Activated CD8-positive, alpha-beta T cell treated with anti-CD3 and anti-CD28 coated beads, Interleukin-2, amount 10 ng/mL, durations not matched to agents 7 days and 5 days (primary cell): ENCODE data around the gene ST3GAL3. TPM values are rescaled to one million over a fixed set of nuclear protein-coding genes. Genes with fewer than 3 reads are reported as not detected.

Experiments used
- ATAC-seq: fragments of 150-1000 bp; cut with Tn5 transposase; one replicate; pipeline ENCODE4 v1.10.0; 2021; ENCODE audit warnings: moderate library complexity
- CTCF ChIA-PET: fragments of 350-600 bp; sonication (Branson Sonifier 250); formaldehyde crosslinking; loops from one replicate; lab custom pipeline; 2021; ENCODE audit warnings: antibody characterized with exemption; lab: Charles Lee
- POLR2A ChIA-PET: fragments of 350-600 bp; sonication (Branson Sonifier 250); formaldehyde crosslinking; loops from one replicate; lab custom pipeline; 2021; ENCODE audit warnings: antibody characterized with exemption; lab: Charles Lee
- DNase-seq: peaks from one replicate; pipeline ENCODE4 v3.0.0-alpha.2; 2020
- H3K27ac Mint-ChIP-seq: one replicate; pipeline ENCODE4 v1.8.0; 2021; ENCODE audit warnings: mild to moderate bottlenecking, mixed read lengths
- H3K27me3 Mint-ChIP-seq: one replicate; pipeline ENCODE4 v1.8.0; 2021; ENCODE audit warnings: low read depth, mixed read lengths
- H3K36me3 Mint-ChIP-seq: one replicate; pipeline ENCODE4 v1.8.0; 2021; ENCODE audit warnings: low read depth, mixed read lengths
- H3K4me1 Mint-ChIP-seq: one replicate; pipeline ENCODE4 v1.8.0; 2021; ENCODE audit warnings: low read depth, mixed read lengths
- H3K4me3 Mint-ChIP-seq: one replicate; pipeline ENCODE4 v1.8.0; 2021; ENCODE audit warnings: mild to moderate bottlenecking, mixed read lengths
- H3K9me3 Mint-ChIP-seq: one replicate; pipeline ENCODE4 v1.8.0; 2022; ENCODE audit warnings: mixed read lengths; ENCODE audit not compliant: insufficient read depth
- total RNA-seq, 2 experiments: library from RNA; stranded (reverse); gene quantifications; one replicate each; pipeline ENCODE4 v1.2.3, GENCODE V29; 2021

Gene ST3GAL3
- total RNA-seq, 2 experiments from 2014 or later = 20.4 to 23.3 TPM

DNA sequence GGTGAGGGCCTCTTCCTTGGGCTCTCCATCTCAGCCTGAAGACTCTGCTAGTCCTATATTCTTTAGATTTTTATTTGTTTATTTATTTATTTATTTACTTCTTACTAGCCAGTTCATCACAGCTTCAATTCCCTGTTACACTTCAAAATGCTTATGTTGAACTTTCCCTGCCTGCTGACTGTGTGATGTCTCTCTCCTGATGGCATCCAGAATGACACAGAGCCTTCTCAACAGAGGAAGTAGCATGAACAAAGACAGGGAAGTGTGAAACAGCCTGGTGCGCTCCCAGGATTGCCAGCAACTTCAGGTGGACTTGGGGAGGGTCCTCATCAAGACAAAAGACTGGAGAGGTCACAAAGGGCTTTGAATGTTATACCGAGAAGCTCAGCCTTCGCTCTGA, 235.1 kb downstream of the ST3GAL3 start:
- Mint-ChIP-seq H3K27ac (no peak overlapping the region), H3K9me3 (no peaks in the 10 kb centered on the region), H3K4me1 (peaks cover 19% of the 10 kb centered on the region), H3K36me3 (peaks cover 2% of the 10 kb centered on the region), H3K4me3 (no peak overlapping the region), H3K27me3 (no peaks in the 10 kb centered on the region)
- DNase-seq = no peak
- ATAC-seq = no peak
- ChIA-PET CTCF (interaction anchor here (1.9 to 10.1 kb wide), 3 partner anchors 7 to 178 kb away, joined by 5 to 148 read pairs (median 57); partner anchors contain the start of gene ARTN), POLR2A (no interaction called here)

DNA sequence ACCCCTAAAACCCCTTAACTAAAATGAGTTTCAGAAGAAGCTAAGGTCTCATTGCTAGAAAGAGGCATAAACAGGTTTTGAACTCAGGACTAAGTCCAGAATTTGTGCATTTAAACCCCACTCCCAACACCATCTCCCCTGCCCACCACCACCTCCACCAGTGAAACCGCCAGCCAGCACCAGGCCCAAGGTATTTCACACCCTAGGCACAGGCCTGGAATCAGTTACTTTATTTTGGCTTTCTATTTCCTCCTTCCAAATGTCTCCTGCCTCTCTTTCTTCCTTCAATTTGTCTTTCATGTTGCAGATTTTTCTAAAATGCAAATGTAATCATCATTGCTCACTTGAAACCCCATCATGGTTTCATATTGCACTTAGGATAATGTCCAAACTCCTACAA, 237.5 kb downstream of the ST3GAL3 start:
- peak overlapping the region; percentile 56 for H3K27ac Mint-ChIP-seq
- ChIA-PET CTCF (interaction anchor here (1.0 to 10.1 kb wide), 4 partner anchors 9 to 414 kb away, joined by 3 to 148 read pairs (median 30); partner anchors contain the start of genes ARTN and PTPRF), POLR2A (no interaction called here)
- peak overlapping the region; percentile 39 for H3K4me3 Mint-ChIP-seq
- H3K27me3 Mint-ChIP-seq = no peaks in the 10 kb centered on the region
- no peak for DNase-seq
- no peaks in the 10 kb centered on the region for H3K36me3 Mint-ChIP-seq
- no peaks in the 10 kb centered on the region for H3K9me3 Mint-ChIP-seq
- ATAC-seq = no peak
- peaks cover 34% of the 10 kb centered on the region for H3K4me1 Mint-ChIP-seq

DNA sequence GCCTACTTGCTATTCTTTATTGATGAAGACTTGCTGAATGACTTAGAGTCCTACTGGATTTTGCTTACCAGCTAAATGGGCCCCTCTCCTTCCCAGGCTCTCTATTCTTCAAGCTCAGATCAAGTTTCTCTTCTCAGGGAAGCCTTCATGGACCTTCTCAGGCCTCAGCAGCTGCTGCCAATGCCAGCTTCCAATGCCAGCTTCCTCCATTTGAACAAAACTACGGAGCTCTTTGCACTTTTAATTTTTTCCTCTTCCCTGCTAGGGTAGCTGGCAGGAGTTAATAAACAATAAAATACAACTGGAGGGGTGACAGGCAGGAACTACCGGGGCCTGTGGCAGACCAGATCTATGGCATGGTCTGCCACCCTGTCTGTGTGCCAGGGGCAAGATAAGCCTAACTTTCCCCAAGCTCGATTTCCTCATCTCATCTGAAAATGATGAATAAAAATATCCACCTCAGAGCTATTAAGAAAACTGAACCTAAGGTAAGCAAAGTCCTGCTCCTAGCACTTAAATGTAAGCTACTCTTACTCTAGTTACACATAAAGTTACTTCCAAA, 238.4 kb downstream of the ST3GAL3 start:
- Mint-ChIP-seq H3K27me3 (no peaks in the 10 kb centered on the region), H3K9me3 (no peaks in the 10 kb centered on the region), H3K27ac (peak overlapping the region; percentile 94), H3K36me3 (peaks cover 6% of the 10 kb centered on the region), H3K4me3 (peak overlapping the region; percentile 82), H3K4me1 (peaks cover 34% of the 10 kb centered on the region)
- POLR2A ChIA-PET = interaction anchor here (1.3 to 1.9 kb wide), 2 partner anchors 24 to 182 kb away, joined by 5 to 6 read pairs; partner anchors contain the start of gene DPH2
- CTCF ChIA-PET = interaction anchor here (0.6 to 10.1 kb wide), 24 partner anchors 10 to 492 kb away, joined by 3 to 148 read pairs (median 4); partner anchors contain the start of genes ARTN, ATP6V0B, DPH2 and HYI
- no peak for ATAC-seq
- no peak for DNase-seq

DNA sequence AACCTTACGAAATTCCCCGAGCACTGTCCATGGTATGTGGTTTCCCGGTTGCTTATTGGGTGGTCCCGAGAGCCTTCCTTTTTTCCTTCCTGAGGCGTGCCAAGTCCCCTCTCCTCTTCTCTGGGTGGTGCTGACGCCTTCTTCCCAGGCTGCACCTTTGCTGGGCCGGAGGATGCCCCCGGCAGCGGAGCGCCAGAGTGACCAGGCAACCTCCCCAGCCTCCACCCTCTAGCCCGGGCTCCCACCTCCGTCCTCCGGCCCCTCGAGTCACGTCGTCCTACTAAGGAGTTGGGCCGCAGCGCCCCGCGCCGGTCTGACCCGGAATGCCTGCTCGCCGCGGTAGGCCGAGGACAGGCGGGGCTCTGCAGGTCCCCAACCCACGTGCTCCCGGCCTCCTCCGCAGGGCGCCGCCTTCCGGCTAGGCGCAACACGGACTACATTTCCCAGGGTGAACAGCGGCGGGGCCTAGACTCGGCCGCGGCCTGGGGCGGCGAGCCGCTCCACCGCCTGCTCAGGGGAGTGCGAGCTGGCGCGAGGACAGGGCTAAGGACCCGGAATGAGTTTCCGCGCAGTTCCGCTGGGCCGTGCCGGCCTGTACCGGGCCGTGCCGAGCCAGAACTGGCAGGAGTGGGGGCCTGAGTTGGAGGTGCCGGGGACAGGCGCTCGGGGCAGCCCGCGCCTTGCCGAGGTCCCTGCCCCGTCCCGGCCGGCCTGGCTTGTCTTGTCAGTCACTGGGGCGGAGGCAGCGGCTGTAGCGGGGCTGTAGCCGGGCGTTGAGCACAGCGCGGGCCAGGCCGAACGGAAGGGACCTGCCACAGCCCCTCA, 239.1 kb downstream of the ST3GAL3 start, which contains the start of gene IPO13:
Gene IPO13, plus strand, starts transcription at position 715 of the 825 bp plus-strand sequence. CDS start 651 bp downstream, outside the sequence.
- ATAC-seq (peak; percentile 97), DNase-seq (peak; percentile 97)
- Mint-ChIP-seq H3K27ac (peak within 1 kb of the TSS; percentile 94), H3K4me1 (peaks cover 34% of the 10 kb centered on the region), H3K9me3 (no peaks in the 10 kb centered on the region), H3K4me3 (peak within 1 kb of the TSS; percentile 82), H3K27me3 (no peaks in the 10 kb centered on the region), H3K36me3 (peaks cover 6% of the 10 kb centered on the region)
- CTCF ChIA-PET = interaction anchor here (0.6 to 10.1 kb wide), 27 partner anchors 9 to 492 kb away, joined by 3 to 148 read pairs (median 4); partner anchors contain the start of genes ARTN, ATP6V0B, DPH2 and HYI
- POLR2A ChIA-PET = interaction anchor here (1.1 to 1.9 kb wide), 6 partner anchors 10 to 296 kb away, joined by 3 to 6 read pairs (median 5); partner anchors contain the start of genes ATP6V0B, DPH2 and KDM4A

DNA sequence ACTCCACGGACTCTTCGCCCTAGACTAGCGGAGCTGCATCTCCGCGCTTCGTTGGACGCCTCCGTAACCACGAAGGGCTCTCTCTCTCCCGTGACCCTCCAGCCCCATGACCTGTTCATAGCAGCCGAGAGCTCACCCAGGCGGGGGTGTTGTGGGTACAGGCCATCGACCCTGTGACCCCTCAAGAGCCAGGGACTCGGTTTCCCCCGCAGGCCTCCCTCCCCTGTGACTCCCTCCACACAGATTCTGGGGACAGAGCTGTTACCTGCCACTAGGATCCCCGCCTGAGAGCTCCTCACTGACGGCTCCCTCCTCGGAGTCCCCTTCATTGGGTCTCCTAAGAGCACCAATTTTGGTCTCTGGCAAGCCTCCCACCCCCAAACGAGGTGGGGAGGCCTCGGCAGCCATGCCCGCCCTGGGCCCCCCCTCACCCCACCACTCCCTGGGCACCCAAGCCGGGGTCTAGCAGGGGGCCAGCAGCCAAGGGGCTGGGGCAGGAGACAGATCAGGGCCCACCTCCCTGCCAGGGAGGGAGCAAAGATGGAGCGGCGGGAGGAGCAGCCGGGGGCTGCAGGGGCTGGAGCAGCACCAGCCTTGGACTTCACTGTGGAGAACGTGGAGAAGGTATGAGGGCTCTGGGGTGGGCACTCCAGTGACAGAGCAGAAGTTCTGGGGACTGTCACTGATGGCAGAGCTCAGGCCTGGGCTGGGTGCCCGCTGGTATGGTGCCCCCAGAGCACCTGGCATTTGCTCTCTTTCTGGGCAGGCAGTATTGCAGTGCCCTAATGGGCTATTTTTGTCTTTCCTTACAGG, 239.9 kb downstream of the ST3GAL3 start:
- ChIA-PET CTCF (interaction anchor here (0.7 to 10.1 kb wide), 11 partner anchors 9 to 493 kb away, joined by 3 to 148 read pairs (median 5); partner anchors contain the start of genes ARTN and HYI), POLR2A (interaction anchor here (1.1 to 1.9 kb wide), 5 partner anchors 10 to 297 kb away, joined by 3 to 6 read pairs (median 5); partner anchors contain the start of genes ATP6V0B, DPH2 and KDM4A)
- H3K27me3 Mint-ChIP-seq = no peaks in the 10 kb centered on the region
- peaks cover 34% of the 10 kb centered on the region for H3K4me1 Mint-ChIP-seq
- H3K9me3 Mint-ChIP-seq = no peaks in the 10 kb centered on the region
- peak overlapping the region; percentile 82 for H3K4me3 Mint-ChIP-seq
- ATAC-seq (peak; percentile 18), DNase-seq (no peak)
- H3K36me3 Mint-ChIP-seq = peaks cover 6% of the 10 kb centered on the region
- peak overlapping the region; percentile 94 for H3K27ac Mint-ChIP-seq

DNA sequence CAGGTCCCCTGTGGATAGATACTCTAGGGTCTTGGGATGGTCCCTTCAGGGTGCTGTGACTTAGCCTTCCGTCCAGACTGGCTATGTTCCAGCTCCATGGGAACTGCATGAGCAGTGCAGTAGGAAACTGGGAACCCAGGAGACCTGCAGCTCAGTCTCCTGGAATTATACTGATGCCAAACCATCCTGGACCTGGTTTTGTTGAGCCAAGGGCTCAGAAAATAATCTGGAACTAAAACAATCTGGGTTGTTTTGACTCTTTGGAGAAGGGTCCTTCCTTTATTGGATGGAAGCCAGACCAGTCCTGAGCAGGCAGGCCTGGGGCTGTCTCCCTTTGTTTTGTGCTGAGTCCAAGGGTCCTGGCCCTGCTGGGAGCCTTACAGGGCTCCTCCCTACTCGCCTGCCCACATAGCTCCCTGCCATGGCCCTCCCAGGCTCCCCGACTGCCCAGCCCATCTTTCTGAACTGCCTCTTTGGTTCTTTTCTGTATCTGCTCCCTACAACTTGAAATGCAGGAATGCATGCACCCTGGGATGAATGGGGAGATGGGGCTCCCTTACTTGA, 240.6 kb downstream of the ST3GAL3 start:
- no peak for ATAC-seq
- peaks cover 34% of the 10 kb centered on the region for H3K4me1 Mint-ChIP-seq
- H3K9me3 Mint-ChIP-seq = no peaks in the 10 kb centered on the region
- ChIA-PET CTCF (interaction anchor here (1.3 to 10.1 kb wide), 3 partner anchors 11 to 184 kb away, joined by 4 to 148 read pairs (median 5); partner anchors contain the start of gene ARTN), POLR2A (interaction anchor here (1.5 kb wide), 1 partner anchor 27 kb away, joined by 5 read pairs; the partner anchor contains the start of gene ATP6V0B)
- H3K27ac Mint-ChIP-seq = peak overlapping the region; percentile 94
- no peaks in the 10 kb centered on the region for H3K27me3 Mint-ChIP-seq
- H3K4me3 Mint-ChIP-seq = peak overlapping the region; percentile 82
- DNase-seq = no peak
- peaks cover 6% of the 10 kb centered on the region for H3K36me3 Mint-ChIP-seq

DNA sequence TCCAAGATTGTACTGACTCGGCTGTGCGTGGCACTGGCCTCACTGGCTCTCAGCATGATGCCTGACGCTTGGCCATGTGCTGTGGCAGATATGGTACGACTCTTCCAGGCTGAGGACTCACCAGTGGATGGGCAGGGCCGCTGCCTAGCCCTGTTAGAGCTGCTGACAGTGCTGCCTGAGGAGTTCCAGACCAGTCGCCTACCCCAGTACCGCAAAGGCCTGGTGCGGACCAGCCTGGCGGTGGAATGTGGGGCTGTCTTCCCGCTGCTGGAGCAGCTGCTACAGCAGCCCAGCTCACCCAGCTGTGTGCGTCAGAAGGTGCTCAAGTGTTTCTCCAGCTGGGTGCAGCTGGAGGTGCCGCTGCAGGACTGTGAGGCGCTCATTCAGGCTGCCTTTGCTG, 242.3 kb downstream of the ST3GAL3 start:
- Mint-ChIP-seq H3K36me3 (peaks cover 6% of the 10 kb centered on the region), H3K27ac (no peak overlapping the region), H3K4me1 (peaks cover 31% of the 10 kb centered on the region), H3K9me3 (no peaks in the 10 kb centered on the region), H3K27me3 (no peaks in the 10 kb centered on the region), H3K4me3 (no peak overlapping the region)
- no peak for DNase-seq
- ATAC-seq = no peak
- CTCF ChIA-PET = interaction anchor here (0.8 to 10.1 kb wide), 4 partner anchors 14 to 298 kb away, joined by 3 to 148 read pairs (median 6); partner anchors contain the start of genes ARTN and DPH2
- POLR2A ChIA-PET = interaction anchor here (0.6 kb wide), 1 partner anchor 24 kb away, joined by 3 read pairs; no protein-coding TSS in a partner anchor

DNA sequence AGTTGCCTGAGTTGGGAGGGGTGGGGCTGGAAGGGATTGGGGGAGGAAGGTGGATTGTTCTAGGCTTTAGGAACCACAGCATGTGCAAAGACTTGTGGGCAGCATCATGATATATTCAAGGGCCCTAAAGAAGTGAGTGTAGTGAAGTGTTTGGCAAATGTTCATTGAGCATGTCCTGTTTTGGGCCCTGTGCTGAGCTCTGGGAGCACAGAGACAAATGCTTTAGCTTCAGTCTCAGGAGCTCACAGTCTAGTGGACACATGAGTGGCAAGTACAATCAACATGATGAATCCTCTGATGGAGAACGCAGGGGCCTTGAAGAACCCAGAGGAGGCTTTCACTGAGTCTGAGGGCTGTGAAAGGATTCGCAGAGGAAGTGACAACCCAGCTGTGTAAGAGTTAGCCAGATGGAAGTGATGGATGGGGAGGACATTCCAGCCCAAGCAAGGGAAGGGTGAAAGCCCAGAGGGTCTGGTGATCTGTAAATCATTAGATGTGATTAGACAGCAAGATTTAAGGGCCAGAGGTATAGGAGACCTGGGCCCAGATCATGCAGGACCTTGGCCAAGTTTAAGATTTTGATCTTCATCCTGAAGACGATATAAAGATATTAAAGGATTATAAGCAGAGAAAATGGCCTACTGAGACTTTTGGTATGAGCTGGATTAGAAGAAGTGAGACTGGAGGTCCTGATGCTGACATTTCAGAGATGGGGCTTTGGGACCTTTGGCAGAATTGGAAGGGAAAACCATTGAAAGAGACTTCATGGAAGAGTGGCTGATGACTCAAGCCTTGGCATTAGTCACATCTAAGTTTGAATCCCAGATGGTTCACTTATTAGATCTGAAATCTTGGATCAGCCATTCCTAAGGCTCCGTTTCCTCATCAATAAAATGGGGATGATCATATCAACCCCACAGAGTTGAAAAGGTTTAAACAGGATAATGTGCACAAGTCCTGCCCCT, 244.0 kb downstream of the ST3GAL3 start:
- H3K27ac Mint-ChIP-seq = no peak overlapping the region
- ChIA-PET POLR2A (interaction anchor here (0.7 kb wide), 1 partner anchor 216 kb away, joined by 3 read pairs; no protein-coding TSS in a partner anchor), CTCF (interaction anchor here (2.4 to 10.1 kb wide), 2 partner anchors 16 to 188 kb away, joined by 8 to 148 read pairs; partner anchors contain the start of gene ARTN)
- peaks cover 6% of the 10 kb centered on the region for H3K36me3 Mint-ChIP-seq
- peaks cover 16% of the 10 kb centered on the region for H3K4me1 Mint-ChIP-seq
- DNase-seq (no peak), ATAC-seq (no peak)
- H3K9me3 Mint-ChIP-seq = no peaks in the 10 kb centered on the region
- H3K27me3 Mint-ChIP-seq = no peaks in the 10 kb centered on the region
- H3K4me3 Mint-ChIP-seq = no peak overlapping the region

DNA sequence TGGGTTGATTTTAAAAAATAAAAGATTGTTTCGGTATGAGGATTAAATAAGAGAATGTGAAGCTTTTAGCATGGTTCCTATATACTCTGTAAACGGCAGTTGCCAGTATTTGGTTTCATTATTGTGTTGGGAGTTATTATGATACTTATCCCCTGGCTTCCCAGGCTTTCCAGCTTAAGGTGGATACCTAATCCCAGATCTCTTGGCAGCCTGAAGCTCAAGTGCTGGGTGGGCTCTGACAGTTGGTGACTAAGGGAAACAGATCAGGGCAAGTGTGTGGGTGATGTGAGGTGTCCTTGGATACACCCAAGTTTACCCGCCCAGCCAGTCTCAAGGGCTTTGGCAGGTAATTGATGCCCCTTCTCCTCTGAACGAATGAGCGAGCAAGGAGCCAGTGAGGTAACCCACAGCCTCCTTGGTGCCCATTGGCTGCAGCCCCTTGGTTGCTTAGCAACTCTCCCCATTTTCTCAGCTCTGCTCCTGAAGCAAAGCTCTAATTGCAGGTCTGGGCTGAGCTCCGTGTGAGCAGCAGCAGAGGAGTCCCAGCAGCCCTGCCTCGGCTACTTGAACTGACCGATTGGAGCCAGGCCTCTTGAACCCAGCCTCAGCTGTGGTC, 245.5 kb downstream of the ST3GAL3 start:
- Mint-ChIP-seq H3K36me3 (peaks cover 9% of the 10 kb centered on the region), H3K27me3 (no peaks in the 10 kb centered on the region), H3K27ac (no peak overlapping the region), H3K4me3 (no peak overlapping the region), H3K9me3 (no peaks in the 10 kb centered on the region), H3K4me1 (peaks cover 11% of the 10 kb centered on the region)
- DNase-seq (no peak), ATAC-seq (no peak)
- POLR2A ChIA-PET = no interaction called here
- CTCF ChIA-PET = interaction anchor here (0.7 to 1.9 kb wide), 4 partner anchors 13 to 20 kb away, joined by 3 to 6 read pairs (median 4); partner anchors contain the start of gene ARTN
